Kidney (tissue), 14 donors: ENCODE results near the gene BANF2. TPM values are rescaled to one million over a fixed set of nuclear protein-coding genes. Genes with fewer than 3 reads are reported as not detected.
"Not testable (repeated sequence)": the region's sequence is repeated elsewhere in the genome, so short reads cannot be mapped to it uniquely, and the experiment has no call there.

Experiments used
- DNase-seq, 5 donors: peaks; one replicate each; pipeline ENCODE4 v3.0.0-alpha.2; 2013 to 2020
- FAIRE-seq: peaks from 2 replicates; lab custom pipeline; 2012; peaks lifted over from hg19 to GRCh38; lab: Jason Lieb, UNC
- H3K27ac ChIP-seq, 2 donors: one replicate each; pipeline ENCODE4 v1.7.0; 2013; ENCODE audit warnings: low read depth in 2 of 2, low read length in 2 of 2, inconsistent platforms in 1 of 2
- H3K27me3 ChIP-seq: one replicate; pipeline ENCODE4 v1.7.1; 2013; ENCODE audit warnings: low read length, inconsistent platforms; ENCODE audit not compliant: control insufficient read depth, insufficient read depth
- H3K36me3 ChIP-seq, 3 donors: one replicate each; pipeline versions ENCODE4 v1.7.0 to v1.7.1; 2013; ENCODE audit warnings: low read length in 3 of 3, control low read depth in 1 of 3, inconsistent platforms in 1 of 3; ENCODE audit not compliant: insufficient read depth in 3 of 3, control insufficient read depth in 2 of 3
- H3K4me1 ChIP-seq, 3 donors: one replicate each; pipeline versions ENCODE4 v1.7.0 to v1.7.1; 2013; ENCODE audit warnings: low read length in 3 of 3, inconsistent platforms in 1 of 3, low read depth in 1 of 3; ENCODE audit not compliant: control insufficient read depth in 2 of 3, insufficient read depth in 2 of 3
- H3K4me3 ChIP-seq, 3 donors: one replicate each; pipeline versions ENCODE4 v1.7.0 to v1.8.1; 2013; ENCODE audit warnings: low read length in 3 of 3, control low read depth in 1 of 3, inconsistent platforms in 1 of 3
- H3K9ac ChIP-seq, 3 donors: one replicate each; pipeline versions ENCODE4 v1.7.0 to v1.7.1; 2013; ENCODE audit warnings: low read length in 3 of 3, control low read depth in 1 of 3, inconsistent platforms in 1 of 3
- H3K9me3 ChIP-seq, 3 donors: one replicate each; pipeline versions ENCODE4 v1.7.0 to v1.7.1; 2013; ENCODE audit warnings: low read length in 3 of 3, control low read depth in 1 of 3, inconsistent platforms in 1 of 3; ENCODE audit not compliant: control insufficient read depth in 2 of 3, insufficient read depth in 1 of 3
- intact Hi-C: fragments of 100-400 bp; cut with DNase I; formaldehyde crosslinking; loops from one replicate; pipeline ENCODE4 v1.11.1; 2022
- polyA plus RNA-seq: library from polyadenylated mRNA; stranded (reverse); fragments of 350-450 nt; fragmentation: Illumina TruSeq; extraction: RNeasy Lipid Tissue Mini Kit (QIAGEN cat#74804); gene quantifications from one replicate; pipeline ENCODE4 v1.2.3, GENCODE V29; 2014; ENCODE audit warnings: low read depth, low replicate concordance; ENCODE audit not compliant: insufficient read depth
- total RNA-seq: library from RNA; stranded (reverse); fragmentation: NEBNext Ultra II Directional; extraction: Animal tissue kit (Norgen Biotek cat#: 25700); gene quantifications from one replicate; pipeline ENCODE4 v1.2.1, GENCODE V29; 2021
- TF ChIP-seq, protein P1 (sequence below): IDR thresholded peaks from 3 replicates; pipeline ENCODE4 v1.5.1; 2012; ENCODE audit warnings: mild to moderate bottlenecking, moderate library complexity, borderline replicate concordance; ENCODE audit not compliant: insufficient read depth; ENCODE audit errors: extremely low read depth
- donor health status: control.
- donor health status: control.
- donor health status: control.
- donor health status: control.
- donor health status: control.
- donor health status: DM: yes; HTN: yes; CAD: no.
- donor health status: Normal renal cell carcinoma (clear cell type).

Gene BANF2
- total and polyA plus RNA-seq, 2 donors from 2014 or later: not detected

DNA sequence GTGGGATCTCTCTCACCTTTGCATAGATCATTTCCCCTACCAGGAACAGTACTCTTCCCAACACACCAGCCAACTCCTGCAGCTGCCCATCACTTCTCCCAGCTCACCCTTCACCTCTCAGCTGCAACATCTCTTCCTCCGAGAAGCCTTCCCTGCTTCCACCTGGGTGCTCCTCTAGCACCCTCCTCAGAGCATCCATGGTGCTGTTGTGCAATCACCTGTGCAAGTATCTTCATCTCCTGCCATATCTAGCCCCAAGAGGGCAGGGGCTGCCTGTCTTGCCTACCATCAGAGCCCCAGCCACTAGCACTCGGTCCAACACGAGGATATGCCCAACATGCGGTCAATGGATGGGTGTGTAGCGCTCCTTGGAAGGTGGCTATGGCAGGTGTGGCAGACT is 75.8 kb downstream of the BANF2 start:
- no peak for FAIRE-seq
- no peak for DNase-seq
- H3K4me3 ChIP-seq: no peak overlapping the region
- intact Hi-C loops: no loop called here
- H3K9me3 ChIP-seq: no peaks in the 10 kb centered on the region
- no peaks in the 10 kb centered on the region for H3K36me3 ChIP-seq
- TF ChIP-seq, protein P1, sequence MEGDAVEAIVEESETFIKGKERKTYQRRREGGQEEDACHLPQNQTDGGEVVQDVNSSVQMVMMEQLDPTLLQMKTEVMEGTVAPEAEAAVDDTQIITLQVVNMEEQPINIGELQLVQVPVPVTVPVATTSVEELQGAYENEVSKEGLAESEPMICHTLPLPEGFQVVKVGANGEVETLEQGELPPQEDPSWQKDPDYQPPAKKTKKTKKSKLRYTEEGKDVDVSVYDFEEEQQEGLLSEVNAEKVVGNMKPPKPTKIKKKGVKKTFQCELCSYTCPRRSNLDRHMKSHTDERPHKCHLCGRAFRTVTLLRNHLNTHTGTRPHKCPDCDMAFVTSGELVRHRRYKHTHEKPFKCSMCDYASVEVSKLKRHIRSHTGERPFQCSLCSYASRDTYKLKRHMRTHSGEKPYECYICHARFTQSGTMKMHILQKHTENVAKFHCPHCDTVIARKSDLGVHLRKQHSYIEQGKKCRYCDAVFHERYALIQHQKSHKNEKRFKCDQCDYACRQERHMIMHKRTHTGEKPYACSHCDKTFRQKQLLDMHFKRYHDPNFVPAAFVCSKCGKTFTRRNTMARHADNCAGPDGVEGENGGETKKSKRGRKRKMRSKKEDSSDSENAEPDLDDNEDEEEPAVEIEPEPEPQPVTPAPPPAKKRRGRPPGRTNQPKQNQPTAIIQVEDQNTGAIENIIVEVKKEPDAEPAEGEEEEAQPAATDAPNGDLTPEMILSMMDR: no peak
- H3K27ac ChIP-seq: no peak overlapping the region
- no peak overlapping the region for H3K9ac ChIP-seq
- no peaks in the 10 kb centered on the region for H3K27me3 ChIP-seq
- no peaks in the 10 kb centered on the region for H3K4me1 ChIP-seq

DNA sequence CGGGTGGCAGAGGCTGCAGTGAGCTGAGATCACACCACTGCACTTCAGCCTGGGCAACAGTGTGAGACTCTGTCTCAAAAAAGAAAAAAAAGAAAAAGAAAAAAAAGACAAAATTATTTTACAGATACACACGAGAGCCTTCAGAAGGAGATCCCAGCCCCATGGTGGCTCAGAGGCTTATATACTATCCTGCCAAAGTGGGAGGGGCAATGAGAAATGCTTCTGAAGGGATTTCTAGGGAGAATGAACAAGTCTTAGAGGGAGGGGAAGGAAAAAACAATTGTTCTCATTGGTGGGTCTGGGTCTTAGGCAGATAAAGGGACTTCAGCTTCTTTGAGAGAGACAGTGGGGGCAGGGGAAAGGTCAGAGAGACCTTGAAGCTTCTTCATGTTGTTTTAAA is 76.8 kb downstream of the BANF2 start:
- Histone ChIP-seq H3K27me3 (no peaks in the 10 kb centered on the region), H3K4me3 (no peak overlapping the region)
- intact Hi-C loops: no loop called here

DNA sequence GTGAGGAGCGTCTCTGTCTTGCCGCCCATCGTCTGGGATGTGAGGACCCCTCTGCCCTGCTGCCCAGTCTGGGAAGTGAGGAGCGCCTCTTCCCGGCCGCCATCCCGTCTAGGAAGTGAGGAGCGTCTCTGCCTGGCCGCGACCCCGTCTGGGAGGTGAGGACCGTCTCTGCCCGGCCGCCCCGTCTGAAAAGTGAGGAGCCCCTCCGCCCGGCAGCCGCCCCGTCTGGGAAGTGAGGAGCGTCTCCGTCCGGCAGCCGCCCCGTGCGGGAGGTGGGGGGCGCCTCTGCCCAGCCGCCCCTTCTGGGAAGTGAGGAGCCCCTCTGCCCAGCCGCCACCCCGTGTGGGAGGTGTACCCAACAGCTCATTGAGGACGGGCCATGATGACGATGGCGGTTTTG is 79.2 kb downstream of the BANF2 start:
- not testable (repeated sequence) for H3K4me1 ChIP-seq, H3K9ac ChIP-seq

More for the DNA sequence above, 76.8 kb downstream of the BANF2 start:
- FAIRE-seq (no peak), DNase-seq (no peak)
- H3K36me3 ChIP-seq: no peaks in the 10 kb centered on the region
- TF ChIP-seq, protein P1: no peak
- no peak overlapping the region for H3K27ac ChIP-seq
- H3K9ac ChIP-seq: no peak overlapping the region
- H3K4me1 ChIP-seq: no peaks in the 10 kb centered on the region
- H3K9me3 ChIP-seq: no peaks in the 10 kb centered on the region

DNA sequence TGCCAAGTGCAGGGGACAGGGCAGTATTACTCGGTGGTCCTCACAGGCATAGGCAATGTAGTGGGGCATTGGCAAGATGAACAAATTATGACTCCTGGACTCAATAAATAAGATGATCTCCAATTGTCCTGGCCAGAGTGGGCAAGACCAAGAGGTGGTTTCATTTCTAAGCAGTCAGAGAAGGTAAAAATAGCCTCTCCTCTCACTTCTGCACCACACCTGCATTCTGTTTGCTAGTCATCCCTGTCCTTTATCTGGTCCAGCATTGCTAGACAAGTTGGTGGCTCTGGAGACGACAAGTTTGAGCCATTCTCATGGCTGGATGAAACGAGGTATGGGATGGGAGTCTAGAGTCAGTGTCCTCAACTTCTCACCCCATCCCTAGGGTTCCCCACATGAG is 83.0 kb downstream of the BANF2 start:
- Histone ChIP-seq H3K4me1 (no peaks in the 10 kb centered on the region), H3K9ac (no peak overlapping the region), H3K27ac (no peak overlapping the region), H3K4me3 (no peak overlapping the region), H3K9me3 (no peaks in the 10 kb centered on the region), H3K27me3 (no peaks in the 10 kb centered on the region), H3K36me3 (no peaks in the 10 kb centered on the region)
- no peak for DNase-seq
- TF ChIP-seq, protein P1: no peak
- intact Hi-C loops: no loop called here
- no peak for FAIRE-seq

More for the DNA sequence above, 79.2 kb downstream of the BANF2 start:
- H3K27me3 ChIP-seq, FAIRE-seq, DNase-seq, H3K36me3 ChIP-seq, H3K27ac ChIP-seq, intact Hi-C loops, H3K9me3 ChIP-seq, H3K4me3 ChIP-seq: not testable (repeated sequence)
